Urinary bladder (tissue), 4 donors: Measurements from ENCODE around the gene PDE1C. TPM values are rescaled to one million over a fixed set of nuclear protein-coding genes. Genes with fewer than 3 reads are reported as not detected.
"Not testable (repeated sequence)": the region's sequence is repeated elsewhere in the genome, so short reads cannot be mapped to it uniquely, and the experiment has no call there.

Experiments used
- DNase-seq: peaks from one replicate; pipeline ENCODE4 v3.0.0-alpha.2; 2015; ENCODE audit errors: extremely low spot score
- H3K27ac ChIP-seq: one replicate; pipeline ENCODE4 v1.5.1; 2013; ENCODE audit warnings: low read depth, mild to moderate bottlenecking, moderate library complexity
- H3K36me3 ChIP-seq: one replicate; pipeline ENCODE4 v1.6.1; 2013; ENCODE audit warnings: mild to moderate bottlenecking, moderate library complexity; ENCODE audit not compliant: insufficient read depth
- H3K4me1 ChIP-seq: one replicate; pipeline ENCODE4 v1.6.1; 2013; ENCODE audit warnings: mild to moderate bottlenecking, moderate library complexity; ENCODE audit not compliant: insufficient read depth
- H3K4me3 ChIP-seq: one replicate; pipeline ENCODE4 v1.5.1; 2013; ENCODE audit warnings: low read depth, low read length
- WGBS: extraction: QIAGEN DNeasy Blood & Tissue Kit; methylation state at CpG from one replicate; pipeline ENCODE4 v1.1.7; 2013; 5-methylcytosine and 5-hydroxymethylcytosine counted together
- polyA plus RNA-seq: library from polyadenylated mRNA; stranded (reverse); fragments of 200-250 nt; gene quantifications from one replicate; pipeline ENCODE4 v1.2.3, GENCODE V29; 2013
- total RNA-seq: library from RNA; depleted of rRNA; stranded (reverse); fragments of >200 nt; gene quantifications from one replicate; pipeline ENCODE4 v1.2.3, GENCODE V29; 2014
- donor health status: healthy with polysubstance abuse.
- donor health status: healthy.

Gene PDE1C
- total and polyA plus RNA-seq, 2 donors: 15.9 to 20.4 TPM

DNA sequence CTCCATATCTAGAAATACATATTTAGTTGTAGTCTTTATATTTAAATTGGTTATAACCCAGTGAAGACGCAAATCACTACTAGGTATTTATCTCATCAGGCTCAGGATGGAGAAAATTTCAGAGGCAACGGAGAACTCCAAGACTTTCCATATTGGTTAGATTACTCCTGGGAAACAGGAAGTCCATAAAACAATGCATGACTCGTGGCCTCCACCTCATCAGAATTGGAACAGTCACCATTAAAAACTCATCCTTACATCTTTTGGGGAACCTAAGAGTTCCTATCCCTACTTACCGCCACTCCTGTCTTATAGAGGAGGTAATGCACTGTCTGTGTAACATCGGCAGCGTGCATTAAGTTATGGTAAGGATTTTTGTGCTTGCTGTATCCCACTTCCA is 205.6 kb downstream of the PDE1C start:
- H3K27ac ChIP-seq: no peak overlapping the region
- DNase-seq: no peak
- WGBS: 86% methylated on average over 6 of the region's 6 CpGs
- H3K4me3 ChIP-seq: no peak overlapping the region
- H3K4me1 ChIP-seq: no peaks in the 10 kb centered on the region
- H3K36me3 ChIP-seq: no peaks in the 10 kb centered on the region

- H3K36me3 ChIP-seq: no peaks in the 10 kb centered on the region
- H3K4me3 ChIP-seq: no peak overlapping the region
- 99% methylated on average over 1 of the region's 1 CpG for WGBS
- H3K4me1 ChIP-seq: no peaks in the 10 kb centered on the region
- no peak overlapping the region for H3K27ac ChIP-seq
- DNase-seq: no peak
These were observed 209.3 kb downstream of the PDE1C start for GRCh38 chr7:31860925-31861324.

GRCh38 chr7:31858055-31858454 is 212.2 kb downstream of the PDE1C start:
- no peak for DNase-seq
- no peak overlapping the region for H3K27ac ChIP-seq
- H3K36me3 ChIP-seq: no peaks in the 10 kb centered on the region
- H3K4me1 ChIP-seq: no peaks in the 10 kb centered on the region
- WGBS: 92% methylated on average over 2 of the region's 2 CpGs
- no peak overlapping the region for H3K4me3 ChIP-seq

GRCh38 chr7:31857172-31857571 is 213.0 kb downstream of the PDE1C start:
- no peak for DNase-seq
- H3K4me3 ChIP-seq: no peak overlapping the region
- H3K36me3 ChIP-seq: no peaks in the 10 kb centered on the region
- H3K4me1 ChIP-seq: no peaks in the 10 kb centered on the region
- H3K27ac ChIP-seq: no peak overlapping the region
- WGBS: 80% methylated on average over 2 of the region's 2 CpGs

- H3K4me3 ChIP-seq: no peak overlapping the region
- WGBS: 79% methylated on average over 4 of the region's 4 CpGs
- H3K27ac ChIP-seq: no peak overlapping the region
- no peaks in the 10 kb centered on the region for H3K36me3 ChIP-seq
- no peaks in the 10 kb centered on the region for H3K4me1 ChIP-seq
- no peak for DNase-seq
These were observed 213.9 kb downstream of the PDE1C start for GRCh38 chr7:31856337-31856736.

DNA sequence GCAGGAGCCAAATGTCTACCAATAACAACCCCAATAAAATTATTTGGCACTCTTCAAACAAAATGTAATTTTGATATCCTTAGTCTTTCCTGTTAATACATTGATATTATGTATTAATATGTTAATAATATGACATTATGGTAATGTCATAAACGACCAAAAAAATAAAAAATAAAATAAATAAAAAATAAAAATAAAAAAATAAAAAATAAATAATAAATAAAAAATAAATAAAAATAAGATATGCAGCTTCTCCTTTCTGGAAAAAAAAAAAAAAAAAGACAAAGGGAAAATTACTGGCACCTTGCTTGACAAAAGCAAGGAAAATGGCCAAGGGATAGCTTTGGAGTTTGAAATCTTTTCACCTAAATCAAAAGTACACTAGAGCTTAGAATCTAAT is 214.7 kb downstream of the PDE1C start:
- 79% methylated on average over 1 of the region's 1 CpG for WGBS
- Histone ChIP-seq H3K27ac (no peak overlapping the region), H3K4me1 (no peaks in the 10 kb centered on the region), H3K4me3 (no peak overlapping the region), H3K36me3 (no peaks in the 10 kb centered on the region)
- DNase-seq: no peak

DNA sequence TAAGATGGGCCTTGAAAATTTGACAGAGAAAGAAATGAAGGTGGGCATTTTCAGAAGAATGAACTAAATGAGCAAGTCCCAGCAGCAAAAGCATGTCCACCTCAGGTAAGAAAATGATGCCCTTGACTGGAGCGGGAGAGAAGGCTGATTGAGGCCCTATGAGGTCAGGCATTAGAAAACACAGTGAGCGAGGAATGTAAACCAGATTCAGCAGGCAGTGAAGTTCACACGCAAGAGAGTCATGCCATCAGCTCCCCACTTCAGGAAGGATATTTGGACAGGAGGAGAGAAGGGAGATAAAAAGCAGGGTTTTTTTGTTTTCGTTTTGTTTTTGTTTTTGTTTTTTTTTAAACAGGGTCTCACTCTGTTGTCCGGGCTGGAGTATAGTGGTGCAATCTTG is 216.8 kb downstream of the PDE1C start:
- WGBS: 81% methylated on average over 5 of the region's 5 CpGs
- no peak for DNase-seq
- Histone ChIP-seq H3K4me1 (no peaks in the 10 kb centered on the region), H3K27ac (no peak overlapping the region), H3K4me3 (no peak overlapping the region), H3K36me3 (no peaks in the 10 kb centered on the region)

- no peak for DNase-seq
- Histone ChIP-seq H3K4me3 (no peak overlapping the region), H3K36me3 (no peaks in the 10 kb centered on the region), H3K27ac (no peak overlapping the region), H3K4me1 (no peaks in the 10 kb centered on the region)
- 88% methylated on average over 2 of the region's 2 CpGs for WGBS
These were observed 217.7 kb downstream of the PDE1C start for GRCh38 chr7:31852462-31852861.

DNA sequence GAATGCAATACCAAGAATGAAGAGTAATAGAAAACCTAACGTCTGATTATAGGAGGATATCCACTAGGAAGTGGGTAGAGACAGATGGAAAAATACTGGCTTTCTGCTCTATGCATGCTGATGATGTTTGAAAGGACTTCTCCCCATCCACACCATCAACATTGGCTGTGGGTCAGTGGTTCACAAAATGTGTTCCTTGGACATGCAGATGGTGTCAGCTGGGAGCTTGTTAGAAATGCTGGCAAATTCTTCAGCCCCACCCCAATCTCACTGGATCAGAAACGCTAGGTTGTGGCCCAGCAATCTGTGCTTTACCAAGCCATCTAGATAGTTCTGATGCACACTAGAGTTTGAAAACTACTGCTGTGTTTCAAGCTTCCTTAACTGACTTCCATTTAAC is 219.1 kb downstream of the PDE1C start:
- H3K27ac ChIP-seq: no peak overlapping the region
- 66% methylated on average over 2 of the region's 2 CpGs for WGBS
- no peak for DNase-seq
- no peak overlapping the region for H3K4me3 ChIP-seq
- H3K36me3 ChIP-seq: no peaks in the 10 kb centered on the region
- no peaks in the 10 kb centered on the region for H3K4me1 ChIP-seq

GRCh38 chr7:31850601-31851000 is 219.6 kb downstream of the PDE1C start:
- WGBS: 87% methylated on average over 4 of the region's 4 CpGs
- Histone ChIP-seq H3K36me3 (no peaks in the 10 kb centered on the region), H3K4me1 (no peaks in the 10 kb centered on the region), H3K27ac (no peak overlapping the region), H3K4me3 (no peak overlapping the region)
- no peak for DNase-seq

- WGBS: 76% methylated on average over 5 of the region's 5 CpGs
- Histone ChIP-seq H3K27ac (no peak overlapping the region), H3K36me3 (no peaks in the 10 kb centered on the region), H3K4me3 (no peak overlapping the region), H3K4me1 (no peaks in the 10 kb centered on the region)
- no peak for DNase-seq
These were observed 220.1 kb downstream of the PDE1C start for GRCh38 chr7:31850066-31850465.

DNA sequence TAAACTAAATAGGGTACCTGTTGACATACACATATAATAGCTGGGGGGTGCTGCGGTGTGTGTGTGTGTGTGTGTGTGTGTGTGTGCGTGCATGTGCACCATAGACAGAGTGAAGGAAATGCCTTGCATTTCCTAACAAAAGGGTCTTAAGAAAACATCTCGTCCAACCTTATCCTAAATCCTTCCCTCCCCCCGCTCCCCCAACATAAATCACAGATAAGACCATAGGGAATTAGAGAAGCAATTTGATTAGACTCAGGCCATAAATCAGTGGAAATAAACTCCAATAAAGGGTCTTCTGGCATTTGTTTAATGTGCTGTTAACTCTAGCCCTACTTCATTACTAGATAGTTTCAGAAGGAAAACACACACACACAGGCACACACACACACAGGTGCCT is 234.7 kb downstream of the PDE1C start:
- no peak for DNase-seq
- no peak overlapping the region for H3K27ac ChIP-seq
- WGBS: 52% methylated on average over 4 of the region's 4 CpGs

DNA sequence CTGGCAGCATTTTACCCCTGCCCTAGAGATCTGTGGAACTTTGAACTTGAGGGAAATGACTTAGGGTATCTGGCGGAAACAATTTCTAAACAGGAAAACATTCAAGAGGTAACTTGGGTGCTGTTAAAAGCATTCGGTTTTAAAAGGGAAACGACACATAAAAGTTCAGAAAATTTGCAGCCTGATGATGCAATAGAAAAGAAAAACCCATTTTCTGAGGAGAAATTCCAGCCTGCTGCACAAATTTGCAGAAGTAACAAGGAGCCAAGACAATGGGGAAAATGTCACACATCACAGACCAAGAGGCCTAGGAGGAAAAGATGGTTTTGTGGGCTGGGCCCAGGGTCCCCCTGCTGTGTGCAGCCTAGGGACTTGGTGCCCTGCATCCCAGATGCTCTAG is 236.6 kb downstream of the PDE1C start:
- WGBS: 70% methylated on average over 3 of the region's 3 CpGs
- not testable (repeated sequence) for H3K4me3 ChIP-seq, H3K36me3 ChIP-seq, H3K27ac ChIP-seq, DNase-seq, H3K4me1 ChIP-seq

More for the DNA sequence above, 234.7 kb downstream of the PDE1C start:
- no peaks in the 10 kb centered on the region for H3K36me3 ChIP-seq
- H3K4me3 ChIP-seq: no peak overlapping the region
- H3K4me1 ChIP-seq: no peaks in the 10 kb centered on the region

- H3K4me1 ChIP-seq: no peaks in the 10 kb centered on the region
- H3K36me3 ChIP-seq: no peaks in the 10 kb centered on the region
- no peak overlapping the region for H3K27ac ChIP-seq
- no peak for DNase-seq
- H3K4me3 ChIP-seq: no peak overlapping the region
These were observed 241.7 kb downstream of the PDE1C start for GRCh38 chr7:31828520-31828919.

- Histone ChIP-seq H3K27ac (no peak overlapping the region), H3K4me3 (no peak overlapping the region), H3K36me3 (no peaks in the 10 kb centered on the region), H3K4me1 (no peaks in the 10 kb centered on the region)
- no peak for DNase-seq
These were observed 244.6 kb downstream of the PDE1C start for GRCh38 chr7:31825576-31825975.
